LNCAP (cell line): Measurements from ENCODE around the gene FBN3.

Experiments
- TF ChIP-seq, protein P1 (sequence below): fragments of 450-650 bp; IDR thresholded peaks from 2 replicates; pipeline ENCODE4 v1.5.1; 2017; ENCODE audit warnings: mild to moderate bottlenecking

The FBN3 gene

DNA sequence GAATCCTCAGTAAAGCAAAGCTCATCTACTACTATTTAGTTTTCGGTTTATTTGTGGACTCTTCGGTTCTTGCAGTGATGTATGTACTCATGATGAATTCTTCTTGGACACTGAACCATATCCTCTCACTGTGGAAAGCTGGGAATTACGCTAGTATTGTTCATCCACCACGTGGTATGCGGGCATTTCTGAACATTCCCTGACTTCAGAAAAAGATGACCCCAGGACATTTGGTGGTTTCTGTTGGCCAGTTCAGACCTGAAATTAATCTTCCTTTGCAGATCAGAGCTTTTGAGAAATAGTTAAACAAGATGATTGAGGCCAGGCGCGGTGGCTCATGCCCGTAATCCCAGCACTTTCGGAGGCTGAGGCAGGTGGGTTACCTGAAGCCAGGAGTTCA, 25.3 kb upstream of the FBN3 start:
- TF ChIP-seq, protein P1, sequence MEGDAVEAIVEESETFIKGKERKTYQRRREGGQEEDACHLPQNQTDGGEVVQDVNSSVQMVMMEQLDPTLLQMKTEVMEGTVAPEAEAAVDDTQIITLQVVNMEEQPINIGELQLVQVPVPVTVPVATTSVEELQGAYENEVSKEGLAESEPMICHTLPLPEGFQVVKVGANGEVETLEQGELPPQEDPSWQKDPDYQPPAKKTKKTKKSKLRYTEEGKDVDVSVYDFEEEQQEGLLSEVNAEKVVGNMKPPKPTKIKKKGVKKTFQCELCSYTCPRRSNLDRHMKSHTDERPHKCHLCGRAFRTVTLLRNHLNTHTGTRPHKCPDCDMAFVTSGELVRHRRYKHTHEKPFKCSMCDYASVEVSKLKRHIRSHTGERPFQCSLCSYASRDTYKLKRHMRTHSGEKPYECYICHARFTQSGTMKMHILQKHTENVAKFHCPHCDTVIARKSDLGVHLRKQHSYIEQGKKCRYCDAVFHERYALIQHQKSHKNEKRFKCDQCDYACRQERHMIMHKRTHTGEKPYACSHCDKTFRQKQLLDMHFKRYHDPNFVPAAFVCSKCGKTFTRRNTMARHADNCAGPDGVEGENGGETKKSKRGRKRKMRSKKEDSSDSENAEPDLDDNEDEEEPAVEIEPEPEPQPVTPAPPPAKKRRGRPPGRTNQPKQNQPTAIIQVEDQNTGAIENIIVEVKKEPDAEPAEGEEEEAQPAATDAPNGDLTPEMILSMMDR, result no peak

DNA sequence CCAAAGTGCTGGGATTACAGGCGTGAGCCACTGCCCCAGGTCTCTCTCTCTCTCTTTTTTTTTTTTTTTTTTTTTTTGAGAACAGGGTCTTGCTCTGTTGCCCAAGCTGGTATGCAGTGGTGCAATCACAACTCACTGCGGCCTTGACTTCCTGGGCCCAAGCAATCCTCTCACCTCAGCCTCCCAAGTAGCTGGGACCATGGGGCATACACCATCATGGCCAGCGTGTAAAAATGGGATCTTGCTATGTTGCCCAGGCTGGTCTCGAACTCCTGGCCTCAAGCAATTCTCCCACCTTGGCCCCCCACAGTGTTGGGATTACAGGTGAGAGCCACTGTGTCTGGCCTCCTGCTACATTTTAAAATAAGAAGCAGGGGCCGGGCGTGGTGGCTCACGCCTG, 19.1 kb upstream of the FBN3 start:
- TF ChIP-seq, protein P1, result no peak

DNA sequence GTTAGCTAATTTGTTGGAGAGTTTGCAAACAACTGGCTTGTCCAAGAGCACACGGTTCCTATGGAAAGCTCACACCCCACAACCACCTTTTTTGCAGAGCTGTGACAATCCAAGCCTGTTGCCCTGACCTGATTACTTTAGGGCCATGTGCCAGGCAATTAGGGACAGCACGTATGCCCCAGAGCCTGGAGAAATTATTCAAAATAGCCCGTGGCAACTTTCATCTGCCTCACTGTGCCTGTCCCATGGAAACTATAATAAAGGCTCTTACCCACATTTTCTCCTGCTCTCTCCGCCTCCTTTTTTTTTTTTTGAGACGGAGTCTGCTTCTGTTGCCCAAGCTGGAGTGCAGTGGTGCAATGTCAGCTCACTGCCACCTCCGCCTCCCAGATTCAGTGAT, 18.6 kb upstream of the FBN3 start:
- TF ChIP-seq, protein P1, result no peak

DNA sequence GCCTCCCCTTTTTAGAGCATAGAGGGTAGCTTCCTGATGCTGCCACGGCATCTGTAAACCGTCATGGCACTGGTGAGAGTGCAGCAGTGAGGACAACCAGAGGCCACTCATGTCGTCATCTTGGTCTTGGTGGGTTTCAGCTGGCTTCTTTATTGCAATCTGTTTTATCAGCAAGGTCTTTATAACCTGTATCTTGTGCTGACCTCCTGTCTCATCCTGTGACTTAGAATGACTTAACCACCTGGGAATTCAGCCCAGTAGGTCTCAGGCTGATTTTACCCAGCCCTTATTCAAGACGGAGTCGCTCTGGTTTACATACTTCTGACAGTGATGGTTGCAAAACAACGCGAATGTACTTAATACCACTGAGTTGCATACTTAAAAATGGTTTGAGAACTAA, 14.4 kb upstream of the FBN3 start:
- TF ChIP-seq, protein P1, result no peak

DNA sequence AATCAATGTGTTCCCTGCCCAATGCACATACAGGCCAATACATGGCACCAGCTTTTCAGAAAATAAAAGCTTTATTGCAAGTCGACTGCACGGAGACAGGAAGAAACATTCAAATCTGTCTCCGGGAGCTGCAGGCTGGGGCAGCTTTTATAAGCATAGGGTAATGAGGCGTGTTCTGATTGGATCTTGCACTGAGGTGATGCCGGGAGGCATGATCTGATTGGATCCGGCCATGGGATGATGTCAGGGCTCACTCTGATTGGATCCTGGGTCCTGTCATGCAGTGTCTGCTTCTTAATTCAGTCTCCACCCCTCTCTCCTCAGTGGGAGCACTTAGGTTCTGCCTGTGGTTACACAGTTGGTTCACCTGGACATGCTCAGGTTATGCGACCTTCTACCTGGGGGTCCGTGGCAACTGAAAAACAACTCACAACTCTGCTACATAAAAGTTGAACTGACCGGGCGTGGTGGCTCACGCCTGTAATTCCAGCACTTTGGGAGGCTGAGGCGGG, 11.8 kb upstream of the FBN3 start:
- TF ChIP-seq, protein P1, result no peak

DNA sequence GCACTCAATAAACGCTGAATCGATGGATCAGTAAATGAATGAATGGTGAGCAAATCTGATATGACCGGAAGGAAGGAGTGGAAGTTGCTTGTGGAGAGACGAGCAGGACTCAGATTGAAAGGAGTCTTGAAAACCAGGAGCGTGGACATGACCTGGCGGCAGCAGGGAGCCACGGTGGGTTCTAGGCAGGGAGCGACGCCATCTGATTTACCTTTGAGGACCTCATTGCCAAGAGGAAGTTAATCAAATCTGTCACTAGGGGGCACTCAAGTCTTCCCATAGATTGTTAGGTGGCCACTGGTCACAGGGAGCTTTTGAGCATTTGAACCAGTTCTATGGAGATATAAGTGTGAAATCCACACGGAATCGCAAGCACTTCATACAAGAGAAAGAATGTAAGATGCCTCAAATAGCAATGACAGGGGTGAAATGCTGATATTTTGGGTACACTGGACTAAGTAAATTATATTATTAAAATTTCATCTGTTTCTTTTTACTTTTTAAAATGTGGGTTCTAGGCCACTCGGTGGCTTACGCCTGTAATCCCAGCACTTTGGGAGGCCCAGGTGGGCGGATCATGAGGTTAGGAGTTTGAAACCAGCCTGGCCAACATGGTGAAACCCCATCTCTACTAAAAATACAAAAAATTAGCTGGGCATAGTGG, 9.2 kb upstream of the FBN3 start:
- TF ChIP-seq, protein P1, result peak; percentile 59

DNA sequence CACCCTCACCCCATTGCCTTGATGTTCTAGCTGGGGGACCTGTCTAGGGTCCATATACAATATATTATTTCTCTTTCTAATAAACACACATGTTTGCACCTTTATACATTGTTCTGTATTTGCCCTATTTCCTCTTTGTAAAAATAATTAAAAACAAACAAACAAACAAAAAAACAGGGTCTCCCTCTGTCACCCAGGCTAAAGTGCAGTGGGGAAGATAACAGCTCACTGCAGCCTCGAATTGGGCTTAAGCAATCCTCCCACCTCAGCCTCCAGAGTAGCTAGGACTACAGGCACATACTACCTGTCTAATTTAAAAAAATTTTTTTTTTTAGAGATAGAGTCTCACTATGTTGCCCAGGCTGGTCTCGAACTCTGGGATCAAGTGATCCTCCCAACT, 5.9 kb upstream of the FBN3 start:
- TF ChIP-seq, protein P1, result no peak

DNA sequence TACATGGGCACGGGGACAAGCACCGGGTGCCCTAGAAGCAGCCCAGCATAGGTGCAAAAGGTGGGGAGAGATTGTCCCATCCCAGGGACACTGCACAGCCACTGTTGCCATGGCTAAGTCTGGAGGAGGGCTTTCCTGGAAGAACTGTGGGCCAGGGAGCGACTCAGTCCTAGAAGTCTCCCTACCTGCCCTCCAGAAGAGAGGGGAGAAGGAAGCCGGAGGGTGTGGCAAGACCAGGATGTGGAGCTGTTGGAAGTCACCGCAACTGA, 2.3 kb upstream of the FBN3 start:
- TF ChIP-seq, protein P1, result no peak
